ENCODE results near the gene ITSN2. TPM values are rescaled to one million over a fixed set of nuclear protein-coding genes. Genes with fewer than 3 reads are reported as not detected.
A peak's percentile ranks its signal among the peaks of the same experiment; 100 is the strongest.

Gene ITSN2
- total and polyA plus RNA-seq, 2 of the 8 experiments (the other 6 are each of a cell fraction or from before 2014, with no cell fraction given): 9.3 to 17.0 TPM

- no peak for TF ChIP-seq E2F6 (IDR thresholded peaks at IDR 0.05)
- no peak for TF ChIP-seq POU5F1 (IDR thresholded peaks at IDR 0.05; ENCODE audit: low read depth, low read length)
- TF ChIP-seq SP1 (IDR thresholded peaks at IDR 0.05; ENCODE audit: low read depth, low read length): no peak
- peak in 2 of 3 experiments; percentile 21 to 36; a peak in 2 of 4 replicates for TF ChIP-seq CTCF (IDR thresholded peaks at IDR 0.05; ENCODE audit: control extremely low read depth in 1 of 3, insufficient read depth in 1 of 3, low read depth in 1 of 3, low read length in 3 of 3)
Measured at GRCh38 chr2:24228470-24228869, 131.9 kb downstream of the ITSN2 start (continued).

Measured in H1 (cell line).